ENCODE results near the gene NR1D2.

Gene NR1D2

DNA sequence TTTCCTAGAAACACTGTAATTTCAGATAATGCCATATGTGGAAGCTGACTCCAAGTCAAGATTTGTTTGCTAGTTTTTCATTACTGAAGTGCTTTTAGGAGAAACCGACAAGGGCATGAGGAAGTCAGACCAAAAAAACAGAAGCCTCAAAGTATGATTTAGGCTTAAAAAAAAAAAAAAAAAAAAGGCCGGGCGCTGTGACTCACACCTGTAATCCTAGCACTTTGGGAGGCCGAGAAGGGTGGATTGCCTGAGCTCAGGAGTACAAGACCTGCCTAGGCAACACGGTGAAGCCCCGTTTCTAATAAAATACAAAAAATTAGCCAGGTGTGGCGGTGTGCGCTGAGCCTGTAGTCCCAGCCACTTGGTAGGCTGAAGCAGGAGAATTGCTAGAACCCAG lies 16.6 kb upstream of the NR1D2 start:
- no peak for DNase-seq (ENCODE audit: low read depth in 2 of 3, low spot score in 1 of 3)

DNA sequence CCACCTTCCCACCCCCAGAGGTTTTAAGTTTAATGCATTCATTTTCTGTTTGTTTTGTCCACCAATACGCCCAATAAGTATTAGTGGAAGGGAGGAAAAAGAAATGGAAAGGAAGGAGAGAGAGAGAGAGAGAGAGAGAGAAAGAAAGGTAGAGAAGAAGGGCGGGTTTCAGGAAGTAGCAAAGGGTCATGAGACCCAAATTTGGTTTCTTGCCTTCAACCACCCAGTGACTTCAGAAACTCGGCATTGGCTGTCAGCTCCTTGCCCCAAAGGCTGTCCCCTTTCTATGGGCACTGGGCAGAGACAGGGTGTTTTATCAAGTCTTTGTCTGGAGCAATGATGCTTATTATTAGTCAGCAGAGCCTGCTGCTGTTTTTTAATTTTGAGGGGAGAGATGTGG lies 13.5 kb upstream of the NR1D2 start:
- DNase-seq (ENCODE audit: low read depth in 2 of 3, low spot score in 1 of 3) = no peak

DNA sequence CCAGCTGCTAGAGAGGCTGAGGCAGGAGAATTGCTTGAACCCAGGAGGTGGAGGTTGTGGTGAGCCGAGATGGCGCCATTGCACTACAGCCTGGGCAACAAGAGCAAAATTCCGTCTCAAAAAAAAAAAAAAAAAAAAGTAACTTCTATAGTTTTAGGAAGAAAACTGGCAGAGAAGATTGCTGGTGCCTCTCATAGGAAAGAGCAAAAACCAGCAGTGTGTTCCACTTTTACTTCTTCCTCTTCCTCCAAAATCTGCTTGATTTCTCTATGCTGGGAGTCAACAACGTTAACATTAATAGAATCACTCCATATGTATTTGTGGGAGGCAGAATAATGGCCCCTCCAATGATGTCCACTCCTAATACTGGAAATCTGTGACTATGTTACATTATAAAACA lies 12.5 kb upstream of the NR1D2 start:
- DNase-seq (ENCODE audit: low read depth in 2 of 3, low spot score in 1 of 3) = no peak

DNA sequence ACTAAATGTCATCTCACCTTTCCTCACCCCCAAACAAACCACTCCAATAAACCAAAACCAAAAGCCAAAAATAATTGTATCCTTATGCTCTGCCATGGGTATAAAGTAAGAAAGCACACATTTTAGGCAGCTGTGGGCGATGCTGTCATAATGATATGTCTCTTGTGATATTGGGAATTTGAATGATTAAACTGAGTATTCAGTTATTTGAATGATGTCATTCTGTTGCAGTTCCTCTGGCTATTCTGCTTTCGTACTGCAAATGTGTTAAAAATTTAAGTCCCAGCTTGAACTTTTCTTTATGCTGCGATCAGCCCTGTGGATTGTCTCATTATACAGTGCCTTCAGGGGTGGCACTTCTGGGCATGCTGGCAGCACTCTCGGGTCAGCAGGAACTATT lies 10.8 kb upstream of the NR1D2 start:
- DNase-seq (ENCODE audit: low read depth in 2 of 3, low spot score in 1 of 3) = no peak

DNA sequence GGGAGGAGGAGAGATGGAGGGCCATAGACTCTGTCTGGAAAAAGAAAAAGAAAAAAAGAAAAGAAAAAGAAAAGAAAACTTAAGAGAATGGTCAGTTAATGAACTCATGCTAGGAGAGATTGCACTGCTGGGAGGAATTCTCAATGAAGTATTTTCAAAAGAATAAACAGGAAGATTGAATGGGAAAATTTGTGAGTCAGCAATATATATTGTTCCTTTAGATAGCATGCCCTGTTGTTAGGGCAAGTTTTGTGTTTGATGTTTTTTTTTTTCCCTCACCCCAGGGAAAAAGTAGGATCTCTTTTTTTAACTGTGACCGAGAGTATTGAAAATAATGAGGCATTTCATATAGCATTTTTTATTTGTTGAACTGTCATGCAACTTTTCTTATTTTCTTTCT lies 7.8 kb upstream of the NR1D2 start:
- no peak for DNase-seq (ENCODE audit: low read depth in 2 of 3, low spot score in 1 of 3)

DNA sequence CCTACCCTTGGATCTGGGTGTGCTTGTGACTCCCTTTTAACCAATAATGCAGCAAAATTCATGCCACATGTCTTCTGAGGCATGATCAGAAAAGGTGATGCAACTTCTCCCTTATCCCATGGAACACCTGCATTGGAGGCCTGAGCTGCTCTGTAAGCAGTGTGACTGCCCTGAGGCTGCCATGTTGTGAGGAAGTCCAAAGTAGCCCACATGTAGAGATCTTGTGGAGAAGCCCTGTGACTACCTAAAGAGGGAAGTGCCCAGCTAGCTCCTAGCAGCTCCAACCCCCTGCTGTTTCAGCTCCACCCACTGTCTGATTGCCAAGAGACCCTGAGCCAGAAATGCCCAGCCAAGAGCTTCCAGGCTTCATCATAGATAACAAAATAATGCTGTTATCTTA lies 6.4 kb upstream of the NR1D2 start:
- DNase-seq (ENCODE audit: low read depth in 2 of 3, low spot score in 1 of 3) = no peak

DNA sequence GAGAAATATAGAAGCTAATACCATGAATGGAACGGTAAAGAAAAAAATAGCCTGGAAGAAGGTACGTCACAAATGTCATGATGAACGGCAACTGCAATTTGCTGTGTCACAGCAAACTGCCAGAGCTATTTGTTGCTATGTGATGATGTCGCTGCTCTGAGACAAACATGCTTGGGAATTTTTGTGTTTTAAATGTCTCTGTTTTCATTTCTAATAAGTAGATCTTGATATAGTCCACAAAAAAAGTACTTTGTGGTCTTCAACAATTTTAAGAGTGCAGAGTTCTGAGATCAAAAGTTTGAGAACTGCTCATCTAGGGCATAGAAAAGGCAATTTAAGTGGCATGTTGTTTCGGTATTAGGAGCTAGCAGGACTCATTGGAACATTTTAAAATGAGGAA lies 4.3 kb upstream of the NR1D2 start:
- DNase-seq (ENCODE audit: low read depth in 2 of 3, low spot score in 1 of 3) = no peak

DNA sequence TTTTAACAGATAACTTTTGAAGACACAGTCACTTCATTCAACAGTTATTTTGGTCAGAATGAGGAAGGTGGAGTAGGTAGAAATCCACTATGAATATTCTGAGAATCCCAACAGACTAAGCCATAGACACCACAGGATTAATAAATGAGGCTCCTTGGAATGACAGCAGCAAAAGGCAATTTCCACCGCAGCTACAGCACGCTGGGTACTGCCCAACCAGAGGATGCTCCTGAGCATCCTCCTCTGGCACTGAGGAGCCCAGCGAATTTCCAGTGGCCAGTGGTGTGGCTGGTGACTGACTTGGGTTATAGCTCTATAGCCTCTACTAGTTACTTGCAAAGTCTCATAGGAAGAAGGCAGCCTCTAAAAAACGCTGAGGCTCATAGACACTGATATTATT lies 3.6 kb upstream of the NR1D2 start:
- no peak for DNase-seq (ENCODE audit: low read depth in 2 of 3, low spot score in 1 of 3)

DNA sequence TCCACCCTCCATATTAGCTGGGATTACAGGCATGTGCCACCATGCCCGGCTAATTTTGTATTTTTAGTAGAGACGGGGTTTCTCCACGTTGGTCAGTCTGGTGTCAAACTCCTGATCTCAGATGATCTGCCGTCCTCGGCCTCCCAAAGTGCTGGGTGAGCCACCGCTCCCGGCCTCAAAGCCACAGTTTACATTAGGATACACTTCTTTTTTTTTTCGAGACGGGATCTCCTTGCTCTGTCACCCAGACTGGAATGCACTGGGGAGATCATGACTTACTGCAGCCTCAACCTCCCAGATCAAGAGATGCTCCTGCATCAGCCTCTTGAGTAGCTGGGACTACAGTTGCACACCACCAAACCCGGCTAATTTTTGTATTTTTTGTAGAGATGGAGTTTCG lies 2.5 kb upstream of the NR1D2 start:
- no peak for DNase-seq (ENCODE audit: low read depth in 2 of 3, low spot score in 1 of 3)

DNA sequence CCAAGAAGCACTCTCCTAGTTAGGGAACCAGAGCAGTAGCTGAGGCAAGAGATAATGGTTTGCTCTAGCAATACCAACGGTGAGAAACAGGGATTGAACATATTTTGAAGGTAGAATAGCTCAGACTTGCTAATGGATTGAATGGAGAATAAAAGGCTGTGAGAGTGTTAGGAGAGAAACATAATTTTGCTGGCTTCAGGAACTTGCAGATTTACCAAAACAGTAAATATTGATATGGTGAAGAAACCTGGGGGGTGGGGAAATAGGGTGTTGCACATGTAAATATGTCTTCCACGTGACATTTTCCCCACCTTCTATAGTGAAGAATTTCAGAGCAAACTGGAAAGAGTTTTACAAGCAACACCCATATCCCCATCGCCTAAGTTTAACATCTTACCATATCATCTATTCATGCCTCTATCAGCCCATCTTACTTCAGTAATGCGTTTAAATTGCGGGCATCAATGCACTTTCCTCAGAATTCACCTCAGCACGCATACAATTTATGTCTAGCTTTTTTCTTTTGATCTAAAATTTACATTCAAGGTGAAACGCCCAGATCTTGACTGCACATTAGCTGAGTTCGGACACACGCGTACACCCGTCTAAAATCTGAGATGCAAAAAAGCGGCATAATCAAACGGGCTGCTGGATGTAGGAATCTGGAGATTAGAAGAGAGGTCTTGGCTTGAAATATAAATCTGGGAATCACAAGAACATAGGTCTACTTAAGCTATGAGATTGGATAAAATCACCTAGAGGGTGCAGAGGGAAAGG lies 891 bp upstream of the NR1D2 start:
- no peak for DNase-seq (ENCODE audit: low read depth in 2 of 3, low spot score in 1 of 3)

DNA sequence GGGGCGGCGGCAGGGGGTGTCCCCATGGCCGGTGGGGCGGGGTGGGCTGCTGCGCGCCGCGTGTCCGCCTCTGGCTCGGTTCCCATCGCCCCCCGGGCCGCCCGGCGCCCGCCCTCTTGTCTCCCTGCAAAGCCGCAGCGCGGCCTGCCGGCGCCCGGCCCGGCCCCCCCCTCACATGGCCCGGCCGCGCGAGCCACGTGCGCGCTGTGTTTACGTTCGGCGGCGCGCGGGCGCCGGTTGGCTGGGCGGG lies 502 bp downstream of the NR1D2 start:
- no peak for DNase-seq (ENCODE audit: low read depth in 2 of 3, low spot score in 1 of 3)

DNA sequence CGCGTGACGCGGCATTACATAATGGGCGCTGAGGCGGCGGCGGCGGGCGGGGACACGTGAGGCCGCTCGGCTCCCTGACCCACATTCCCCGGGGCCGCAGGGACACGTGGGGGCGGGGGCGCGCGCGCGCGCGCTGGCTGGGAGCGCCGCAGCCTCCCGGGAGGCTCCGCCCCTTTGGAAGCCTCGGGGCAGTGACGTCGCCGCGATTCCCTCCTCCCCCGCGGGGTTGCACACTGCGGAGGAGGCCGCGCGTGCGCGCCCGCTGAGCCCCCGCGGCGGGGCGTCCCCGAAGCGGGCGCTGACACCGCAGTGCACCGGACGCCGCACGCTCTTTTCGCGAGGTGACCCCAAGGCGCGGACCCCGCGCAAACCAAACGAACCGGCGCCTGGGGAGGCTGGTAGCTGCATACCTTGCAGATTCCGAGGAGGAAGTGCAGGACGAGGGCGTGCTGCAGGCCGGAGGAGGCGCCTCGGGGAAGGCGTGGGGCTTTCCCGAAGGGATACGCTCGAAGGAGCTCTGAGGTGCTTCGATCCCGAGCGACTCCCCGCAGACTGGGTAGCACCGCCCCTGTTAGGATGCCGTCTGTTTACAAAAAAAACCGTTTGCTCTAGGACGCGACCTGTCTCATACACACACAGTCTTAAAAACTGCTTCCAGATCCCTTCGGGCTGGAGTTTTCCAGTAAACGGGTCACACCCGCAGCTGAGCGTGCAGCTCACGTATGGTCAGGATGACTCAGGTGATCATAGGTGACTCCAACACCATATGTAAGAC lies 1.0 kb downstream of the NR1D2 start:
- peak; percentile 92 to 97 (median 92) for DNase-seq (ENCODE audit: low read depth in 2 of 3, low spot score in 1 of 3)

DNA sequence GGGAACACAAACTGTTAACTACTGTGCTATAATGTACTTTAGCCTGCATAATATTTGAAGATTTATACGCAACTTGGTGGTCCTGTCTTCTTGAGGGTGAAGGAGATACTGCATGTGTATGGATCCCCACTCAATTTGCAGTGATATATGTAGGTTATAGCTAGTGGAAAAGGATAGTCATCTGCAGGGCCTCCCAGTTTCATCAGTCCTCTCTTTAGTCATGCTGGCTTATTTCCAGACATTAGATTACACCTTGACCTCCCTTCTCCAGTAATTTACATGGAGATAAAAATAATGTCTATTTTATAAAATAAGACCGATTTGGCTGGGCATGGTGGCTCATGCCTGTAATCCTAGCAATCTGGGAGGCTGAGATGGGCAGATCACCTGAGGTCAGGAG lies 3.7 kb downstream of the NR1D2 start:
- no peak for DNase-seq (ENCODE audit: low read depth in 2 of 3, low spot score in 1 of 3)

DNA sequence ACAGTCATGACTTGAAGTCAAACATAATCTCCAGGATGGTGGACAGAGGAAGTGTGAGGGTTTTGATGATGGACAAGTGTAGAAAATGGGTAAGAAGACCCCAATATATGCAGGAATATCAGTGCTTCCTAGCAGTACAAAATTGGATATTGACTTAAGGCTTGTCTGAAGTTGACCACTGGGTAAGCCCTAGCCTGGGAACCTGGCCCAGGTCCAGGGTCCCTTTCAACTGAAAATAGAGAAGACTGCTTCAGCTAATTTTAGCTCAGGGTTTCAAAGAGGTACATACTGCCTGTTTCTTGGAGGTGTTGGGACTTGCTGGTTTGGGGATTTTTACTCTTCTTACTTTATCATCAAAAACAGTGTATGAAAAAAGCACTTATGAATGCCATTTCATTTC lies 4.7 kb downstream of the NR1D2 start:
- no peak for DNase-seq (ENCODE audit: low read depth in 2 of 3, low spot score in 1 of 3)

DNA sequence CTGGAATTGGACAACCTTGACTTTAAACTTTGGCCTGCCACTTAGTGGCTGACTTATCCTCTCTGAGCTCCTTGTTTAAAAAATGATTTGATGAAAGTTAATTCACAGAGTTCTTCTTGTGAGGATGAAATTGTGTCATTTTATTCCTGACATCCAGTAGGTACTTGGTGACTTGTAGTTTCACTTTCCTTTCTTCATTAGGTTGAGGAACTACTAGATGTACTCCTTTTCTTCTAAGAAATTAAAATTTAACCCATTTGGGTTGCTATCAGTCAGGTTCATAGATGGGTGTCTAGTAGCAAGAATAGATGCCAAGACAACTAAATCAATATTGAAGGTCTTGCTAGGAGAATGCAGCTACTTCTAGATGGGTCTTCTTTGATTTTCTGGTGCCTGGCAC lies 5.2 kb downstream of the NR1D2 start:
- DNase-seq (ENCODE audit: low read depth in 2 of 3, low spot score in 1 of 3) = no peak

DNA sequence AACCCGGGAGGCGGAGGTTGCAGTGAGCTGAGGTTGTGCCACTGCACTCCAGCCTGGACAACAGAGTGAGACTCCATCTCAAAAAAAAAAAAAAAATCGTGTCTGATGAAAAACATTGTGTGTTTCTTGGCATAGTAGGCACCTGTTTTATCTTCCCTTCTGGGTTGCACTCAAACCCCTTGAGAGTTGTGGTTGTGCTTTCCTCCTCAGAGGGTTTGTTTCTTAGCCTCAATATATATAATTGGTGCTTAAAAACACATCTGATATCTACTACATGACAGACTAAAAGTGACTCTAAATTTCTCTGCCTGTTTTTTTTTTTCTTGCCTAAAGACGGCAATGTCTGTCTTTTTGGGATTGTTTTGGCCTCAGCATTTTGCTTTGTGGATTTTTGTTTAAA lies 7.6 kb downstream of the NR1D2 start:
- no peak for DNase-seq (ENCODE audit: low read depth in 2 of 3, low spot score in 1 of 3)

DNA sequence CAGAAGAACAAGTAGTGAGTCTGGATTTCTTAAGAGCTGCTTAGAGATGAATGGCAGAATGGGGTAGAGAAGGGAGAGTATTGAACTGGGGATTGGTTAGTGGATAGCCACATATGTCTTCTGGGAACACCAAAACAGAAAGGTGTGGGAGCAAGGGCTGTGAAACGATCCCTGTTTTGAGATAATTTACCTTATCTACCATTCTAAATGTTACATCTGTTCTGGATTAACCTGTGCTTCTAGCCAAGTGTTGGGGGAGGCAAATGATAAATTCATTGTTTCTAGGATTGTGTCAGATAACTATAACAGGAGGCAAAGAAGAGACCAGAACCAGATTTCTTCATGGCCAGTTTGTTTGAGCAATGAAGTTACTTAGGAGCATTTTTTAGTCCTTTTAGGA lies 8.4 kb downstream of the NR1D2 start:
- DNase-seq (ENCODE audit: low read depth in 2 of 3, low spot score in 1 of 3) = no peak

DNA sequence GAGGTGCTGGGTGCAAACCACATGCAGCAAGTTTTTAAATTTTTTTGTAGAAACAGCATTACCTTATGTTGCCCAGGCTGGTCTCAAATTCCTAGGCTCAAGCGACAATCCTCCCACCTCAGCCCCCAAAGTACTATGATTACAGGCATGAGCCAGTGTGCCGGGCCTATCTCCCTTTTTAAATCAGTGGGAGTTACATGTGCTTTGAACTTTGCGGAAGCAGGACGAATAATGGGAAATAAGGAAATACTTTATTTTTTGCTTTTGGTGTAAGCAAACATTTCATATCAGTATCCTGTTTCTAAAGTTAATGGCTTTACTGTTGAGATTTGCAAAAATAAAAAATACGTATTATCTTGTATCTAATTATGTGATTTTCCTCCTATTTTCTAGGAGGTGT lies 9.1 kb downstream of the NR1D2 start:
- DNase-seq (ENCODE audit: low read depth in 2 of 3, low spot score in 1 of 3) = no peak

DNA sequence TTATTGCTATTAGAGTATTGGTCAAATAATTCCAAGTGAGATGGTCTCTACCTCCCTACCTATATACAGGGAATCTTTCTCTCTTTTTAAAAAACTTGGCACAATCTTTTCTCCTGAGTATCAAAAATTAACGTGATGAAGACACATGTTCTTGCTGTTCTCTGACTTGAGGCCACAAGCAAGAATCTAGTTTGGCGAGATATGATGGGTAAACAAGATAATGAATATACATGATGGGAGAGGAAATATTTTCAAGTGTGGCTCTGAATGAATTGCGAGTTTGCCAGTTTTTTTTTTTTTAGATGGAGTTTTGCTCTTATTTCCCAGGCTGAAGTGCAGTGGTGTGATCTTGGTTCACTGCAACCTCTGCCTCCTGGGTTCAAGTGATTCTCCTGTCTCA lies 11.6 kb downstream of the NR1D2 start:
- no peak for DNase-seq (ENCODE audit: low read depth in 2 of 3, low spot score in 1 of 3)

DNA sequence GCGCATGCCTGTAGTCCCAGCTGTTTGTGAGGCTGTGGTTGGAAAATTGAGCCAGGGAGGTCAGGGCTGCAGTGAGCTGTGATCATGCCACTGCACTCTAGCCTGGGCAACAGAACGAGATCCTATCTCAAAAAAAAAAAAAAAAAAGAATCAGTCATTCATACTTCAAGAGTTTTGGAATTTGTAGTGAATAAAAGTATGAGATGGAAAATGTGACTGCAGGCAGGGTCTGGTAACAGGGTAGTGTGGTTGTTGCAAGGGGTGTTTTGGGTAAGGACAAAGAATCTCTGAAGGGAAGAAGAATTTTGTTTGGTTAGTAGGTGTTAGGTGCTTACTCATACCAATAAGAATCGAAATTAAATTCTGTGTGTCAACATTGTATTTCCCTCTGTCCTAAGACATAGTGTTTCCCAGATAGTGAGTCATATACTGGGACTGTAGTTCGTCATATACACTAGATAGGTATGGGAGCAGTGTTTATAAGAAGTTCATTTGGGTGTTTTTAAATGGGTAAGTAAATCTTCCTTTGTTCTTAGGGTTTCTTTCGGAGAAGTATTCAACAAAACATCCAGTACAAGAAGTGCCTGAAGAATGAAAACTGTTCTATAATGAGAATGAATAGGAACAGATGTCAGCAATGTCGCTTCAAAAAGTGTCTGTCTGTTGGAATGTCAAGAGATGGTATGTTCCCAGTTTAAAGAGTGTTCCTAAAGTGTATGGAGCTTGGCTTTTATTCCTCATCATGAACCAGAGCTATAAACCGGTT lies 14.2 kb downstream of the NR1D2 start:
- DNase-seq (ENCODE audit: low read depth in 2 of 3, low spot score in 1 of 3) = no peak

DNA sequence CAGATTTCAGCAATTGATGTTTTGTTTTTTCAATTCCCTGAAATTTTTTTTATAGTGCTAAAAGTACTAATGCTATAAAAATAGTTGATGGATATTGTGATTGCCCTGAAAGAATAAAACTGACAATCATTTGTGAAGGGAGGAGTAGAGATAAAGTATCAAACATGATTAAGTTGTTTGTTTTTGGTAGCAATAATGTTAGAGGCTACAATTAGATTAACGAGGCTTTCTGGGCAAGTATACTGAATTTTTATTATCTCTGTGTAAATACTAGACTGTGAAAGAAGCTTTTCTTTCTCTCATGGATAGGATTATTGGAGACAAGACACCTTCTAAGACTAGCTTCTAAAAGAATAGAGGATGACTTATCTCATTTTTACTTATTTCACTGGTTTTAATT lies 15.6 kb downstream of the NR1D2 start:
- DNase-seq (ENCODE audit: low read depth in 2 of 3, low spot score in 1 of 3) = no peak

DNA sequence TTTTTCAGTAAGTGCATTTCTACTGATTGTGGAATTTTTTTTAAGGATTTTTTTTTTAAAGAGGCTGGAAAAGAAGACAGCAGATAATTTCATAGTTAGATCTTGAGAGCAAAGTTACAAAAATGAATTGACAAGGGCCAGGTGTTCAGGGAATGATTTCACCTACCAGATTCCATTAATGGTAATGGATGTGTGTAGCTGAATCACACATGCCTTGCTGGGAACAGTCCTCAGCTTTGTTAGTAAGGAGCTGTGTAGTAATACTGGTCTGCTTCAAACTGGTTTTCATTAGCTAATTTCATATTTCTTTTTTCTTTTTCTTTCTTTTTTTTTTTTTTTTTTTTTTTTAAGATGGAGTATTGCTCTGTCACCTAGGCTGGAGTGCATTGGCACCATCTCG lies 16.0 kb downstream of the NR1D2 start:
- DNase-seq (ENCODE audit: low read depth in 2 of 3, low spot score in 1 of 3) = no peak
